HepG2 (cell line): ENCODE results near the gene MACROD2. TPM values are rescaled to one million over a fixed set of nuclear protein-coding genes. Genes with fewer than 3 reads are reported as not detected.

Experiments
- FOXP1 ChIP-seq, 2 experiments: fragments of 450-650 bp in 1 of 2; IDR thresholded peaks; 2 replicates each; pipeline ENCODE4 v1.6.1; 2017 to 2018; ENCODE audit warnings: antibody characterized with exemption in 1 of 2
- FOXP4 ChIP-seq: sonication (generic); formaldehyde crosslinking; IDR thresholded peaks from 2 replicates; pipeline ENCODE4 v1.4.0; 2020; ENCODE audit warnings: missing genetic modification reagents
- MED13 ChIP-seq: sonication (generic); formaldehyde crosslinking; IDR thresholded peaks from 2 replicates; pipeline ENCODE4 v1.5.0; 2020; ENCODE audit warnings: missing genetic modification reagents
- NCOR1 ChIP-seq: fragments of 200-600 bp; sonication (generic); IDR thresholded peaks from 2 replicates; pipeline ENCODE4 v1.7.0; 2017; ENCODE audit warnings: antibody characterized with exemption, low read length, borderline replicate concordance
- PAF1 ChIP-seq: IDR thresholded peaks from 2 replicates; pipeline ENCODE4 v1.6.1; 2016; ENCODE audit warnings: missing genetic modification reagents, missing compliant biosample characterization
- PBX2 ChIP-seq: IDR thresholded peaks from 2 replicates; pipeline ENCODE4 v1.6.1; 2016; ENCODE audit warnings: control low read depth
- PCBP1 ChIP-seq: fragments of 200-400 bp; formaldehyde crosslinking; IDR thresholded peaks from 2 replicates; pipeline ENCODE4 v1.6.1; 2017; ENCODE audit warnings: mild to moderate bottlenecking, low read depth, low read length, borderline replicate concordance
- PRDM15 ChIP-seq: sonication (generic); formaldehyde crosslinking; IDR thresholded peaks from 2 replicates; pipeline ENCODE4 v1.4.0; 2020; ENCODE audit warnings: missing genetic modification reagents
- SNAI1 ChIP-seq: sonication (generic); formaldehyde crosslinking; IDR thresholded peaks from 2 replicates; pipeline ENCODE4 v1.5.0; 2020; ENCODE audit warnings: mild to moderate bottlenecking, missing genetic modification reagents, borderline replicate concordance
- SRF ChIP-seq: IDR thresholded peaks from 2 replicates; pipeline ENCODE4 v1.6.1; 2011; ENCODE audit warnings: mild to moderate bottlenecking, low read depth, low read length, moderate library complexity
- TBL1XR1 ChIP-seq: fragments of 150-350 bp; IDR thresholded peaks from 2 replicates; pipeline ENCODE4 v1.6.1; 2014; ENCODE audit warnings: borderline replicate concordance, low read length; ENCODE audit not compliant: partially characterized antibody
- ZFP36L1 ChIP-seq: sonication (generic); formaldehyde crosslinking; IDR thresholded peaks from 2 replicates; pipeline ENCODE4 v1.8.0; 2022; ENCODE audit warnings: mild to moderate bottlenecking, missing genetic modification reagents, moderate library complexity
- ZNF142 ChIP-seq: sonication (generic); formaldehyde crosslinking; IDR thresholded peaks from 2 replicates; pipeline ENCODE4 v1.4.0; 2020; ENCODE audit warnings: missing genetic modification reagents
- ZNF558 ChIP-seq: sonication (generic); formaldehyde crosslinking; IDR thresholded peaks from 2 replicates; pipeline ENCODE4 v1.9.0; 2022; ENCODE audit warnings: mild to moderate bottlenecking, missing genetic modification reagents, borderline replicate concordance
- polyA plus RNA-seq, 8 experiments: library from polyadenylated mRNA; depleted of rRNA in 3 of 8; stranded (reverse) in 7 of 8; unstranded in 1 of 8; fragments of >200 nt; fragmentation: Illumina TruSeq in 4 of 8; extraction: Trizol in 4 of 8; gene quantifications; 2 replicates each; pipeline versions ENCODE4 v1.2.1 to v1.2.3, GENCODE V29; 2011 to 2016; ENCODE audit warnings: low read depth in 4 of 8, missing spikeins in 1 of 8, mixed read lengths in 1 of 8; ENCODE audit not compliant: insufficient read depth in 1 of 8
- total RNA-seq, 5 experiments: library from RNA; depleted of rRNA; stranded (reverse); fragments of >200 nt; fragmentation: Illumina TruSeq; extraction: Trizol; gene quantifications; 2 replicates each; pipeline ENCODE4 v1.2.3, GENCODE V29; 2016; ENCODE audit warnings: low read depth in 1 of 5
- TF ChIP-seq, protein P1 (sequence below): sonication (generic); formaldehyde crosslinking; IDR thresholded peaks from 2 replicates; pipeline ENCODE4 v1.5.0; 2020; ENCODE audit warnings: missing genetic modification reagents
- TF ChIP-seq, protein P2 (sequence below): sonication (generic); formaldehyde crosslinking; IDR thresholded peaks from 2 replicates; pipeline ENCODE4 v1.4.0; 2020; ENCODE audit warnings: mild to moderate bottlenecking, missing genetic modification reagents

Gene MACROD2
- total and polyA plus RNA-seq, 2 of the 13 experiments (the other 11 are each of a cell fraction or from before 2014, with no cell fraction given) = 0.13 to 0.51 TPM

GRCh38 chr20:14992153-14992552 is 996.8 kb downstream of the MACROD2 start (continued):
- peak; percentile 52; the same call in 1 of the 2 replicates for TF ChIP-seq FOXP4 (CRISPR knock-in tag)
- TF ChIP-seq SNAI1 (CRISPR knock-in tag) = no peak
- no peak for TF ChIP-seq PCBP1
- no peak for TF ChIP-seq ZNF558
- no peak for TF ChIP-seq ZNF142 (CRISPR knock-in tag)
- TF ChIP-seq PBX2 (CRISPR knock-in tag) = no peak
- no peak for TF ChIP-seq TBL1XR1
- TF ChIP-seq, protein P1, sequence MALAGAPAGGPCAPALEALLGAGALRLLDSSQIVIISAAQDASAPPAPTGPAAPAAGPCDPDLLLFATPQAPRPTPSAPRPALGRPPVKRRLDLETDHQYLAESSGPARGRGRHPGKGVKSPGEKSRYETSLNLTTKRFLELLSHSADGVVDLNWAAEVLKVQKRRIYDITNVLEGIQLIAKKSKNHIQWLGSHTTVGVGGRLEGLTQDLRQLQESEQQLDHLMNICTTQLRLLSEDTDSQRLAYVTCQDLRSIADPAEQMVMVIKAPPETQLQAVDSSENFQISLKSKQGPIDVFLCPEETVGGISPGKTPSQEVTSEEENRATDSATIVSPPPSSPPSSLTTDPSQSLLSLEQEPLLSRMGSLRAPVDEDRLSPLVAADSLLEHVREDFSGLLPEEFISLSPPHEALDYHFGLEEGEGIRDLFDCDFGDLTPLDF (CRISPR knock-in tag) = no peak
- no peak for TF ChIP-seq ZFP36L1 (CRISPR knock-in tag)
- TF ChIP-seq MED13 = no peak
- TF ChIP-seq PAF1 (CRISPR knock-in tag) = no peak
- TF ChIP-seq FOXP1 (IDR thresholded peaks at IDR 0.05) = no peak
- peak; percentile 80 for TF ChIP-seq FOXP1 (CRISPR knock-in tag; IDR thresholded peaks at IDR 0.05)
- no peak for TF ChIP-seq PRDM15 (CRISPR knock-in tag)
- TF ChIP-seq, protein P2, sequence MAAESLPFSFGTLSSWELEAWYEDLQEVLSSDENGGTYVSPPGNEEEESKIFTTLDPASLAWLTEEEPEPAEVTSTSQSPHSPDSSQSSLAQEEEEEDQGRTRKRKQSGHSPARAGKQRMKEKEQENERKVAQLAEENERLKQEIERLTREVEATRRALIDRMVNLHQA = no peak
- no peak for TF ChIP-seq SRF
- TF ChIP-seq NCOR1 = peak; percentile 57; the same call in 1 of the 2 replicates
